IPS-20b (cell line): Measurements from ENCODE around the gene MTMR12.

Experiments used
- H3K27ac ChIP-seq: one replicate; pipeline ENCODE4 v1.5.1; 2013; ENCODE audit warnings: low read length
- H3K27me3 ChIP-seq: 2 replicates; pipeline ENCODE4 v1.6.1; 2013; ENCODE audit warnings: mild to moderate bottlenecking, low read length, inconsistent platforms; ENCODE audit not compliant: insufficient read depth
- H3K36me3 ChIP-seq: 2 replicates; pipeline ENCODE4 v1.6.1; 2013; ENCODE audit warnings: low read depth, mild to moderate bottlenecking, inconsistent platforms, low read length, moderate library complexity; ENCODE audit not compliant: insufficient read depth
- H3K4me1 ChIP-seq: 2 replicates; pipeline ENCODE4 v1.6.1; 2013; ENCODE audit warnings: mild to moderate bottlenecking, control low read depth, inconsistent platforms, low read length, moderate library complexity; ENCODE audit not compliant: insufficient read depth
- H3K4me3 ChIP-seq: 2 replicates; pipeline ENCODE4 v1.5.1; 2013; ENCODE audit warnings: mild to moderate bottlenecking, low read length, inconsistent platforms
- H3K9ac ChIP-seq: 2 replicates; pipeline ENCODE4 v1.6.1; 2013; ENCODE audit warnings: low read depth, mild to moderate bottlenecking, inconsistent platforms, low read length, moderate library complexity
- H3K9me3 ChIP-seq: 2 replicates; pipeline ENCODE4 v1.6.1; 2013; ENCODE audit warnings: mild to moderate bottlenecking, low read depth, low read length, inconsistent platforms; ENCODE audit not compliant: insufficient read depth

Gene MTMR12

GRCh38 chr5:32339198-32339597 is 26.5 kb upstream of the MTMR12 start:
- H3K9me3 ChIP-seq, result peaks cover 88% of the 10 kb centered on the region
- H3K27ac ChIP-seq, result no peak overlapping the region

GRCh38 chr5:32332966-32333365 is 20.2 kb upstream of the MTMR12 start:
- H3K4me1 ChIP-seq, result no peaks in the 10 kb centered on the region
- no peaks in the 10 kb centered on the region for H3K27me3 ChIP-seq
- H3K9ac ChIP-seq, result no peak overlapping the region
- H3K27ac ChIP-seq, result no peak overlapping the region
- peaks cover 33% of the 10 kb centered on the region; the same call in 1 of the 2 replicates for H3K9me3 ChIP-seq
- H3K36me3 ChIP-seq, result no peaks in the 10 kb centered on the region
- no peak overlapping the region for H3K4me3 ChIP-seq

More at GRCh38 chr5:32339198-32339597, 26.5 kb upstream of the MTMR12 start:
- H3K4me1 ChIP-seq, result no peaks in the 10 kb centered on the region
- H3K36me3 ChIP-seq, result no peaks in the 10 kb centered on the region
- H3K4me3 ChIP-seq, result no peak overlapping the region; the same call in 1 of the 2 replicates
- no peak overlapping the region for H3K9ac ChIP-seq
- H3K27me3 ChIP-seq, result no peaks in the 10 kb centered on the region

DNA sequence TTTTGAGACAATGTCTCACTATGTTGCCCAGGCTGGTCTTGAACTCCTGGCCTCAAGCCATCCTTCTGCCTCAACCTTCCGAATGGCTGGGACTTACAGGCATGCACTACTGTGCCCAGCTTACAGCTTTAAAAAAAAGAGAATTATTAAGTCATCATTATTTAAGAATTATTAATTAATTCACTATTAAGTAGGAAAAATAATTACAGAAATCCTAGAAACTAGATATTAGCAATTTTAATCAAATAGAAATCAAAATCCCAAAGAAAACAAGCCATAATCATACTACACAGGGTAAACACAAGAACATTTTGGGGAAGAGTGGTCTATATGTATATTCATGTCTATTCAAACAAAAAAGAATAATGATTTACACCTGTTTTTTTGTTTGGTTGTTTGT is 19.6 kb upstream of the MTMR12 start:
- H3K4me1 ChIP-seq, result no peaks in the 10 kb centered on the region

DNA sequence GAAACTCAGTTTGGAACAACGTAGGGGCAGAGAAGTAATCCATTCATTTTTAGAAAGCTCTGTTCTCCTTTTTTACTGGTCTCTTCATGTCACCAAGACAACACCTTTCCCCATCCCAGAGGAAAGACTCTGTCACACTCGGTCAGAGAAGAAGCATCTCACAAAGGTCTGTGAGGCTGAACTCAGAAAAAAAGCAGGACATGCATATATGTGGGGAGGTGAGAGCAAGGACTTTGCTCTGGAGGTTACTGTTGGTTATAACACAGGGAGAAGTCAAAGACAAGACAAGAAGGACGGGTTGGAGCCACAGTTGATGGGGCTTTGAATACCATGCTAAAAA is 19.2 kb upstream of the MTMR12 start:
- H3K4me1 ChIP-seq, result no peaks in the 10 kb centered on the region
- no peaks in the 10 kb centered on the region for H3K36me3 ChIP-seq
- H3K27ac ChIP-seq, result no peak overlapping the region
- H3K9ac ChIP-seq, result no peak overlapping the region
- H3K27me3 ChIP-seq, result no peaks in the 10 kb centered on the region
- peaks cover 25% of the 10 kb centered on the region; the same call in 1 of the 2 replicates for H3K9me3 ChIP-seq
- no peak overlapping the region for H3K4me3 ChIP-seq

More for the DNA sequence above, 19.6 kb upstream of the MTMR12 start:
- Histone ChIP-seq H3K27me3 (no peaks in the 10 kb centered on the region), H3K4me3 (no peak overlapping the region), H3K9me3 (peaks cover 30% of the 10 kb centered on the region; the same call in 1 of the 2 replicates), H3K9ac (no peak overlapping the region), H3K36me3 (no peaks in the 10 kb centered on the region), H3K27ac (no peak overlapping the region)

DNA sequence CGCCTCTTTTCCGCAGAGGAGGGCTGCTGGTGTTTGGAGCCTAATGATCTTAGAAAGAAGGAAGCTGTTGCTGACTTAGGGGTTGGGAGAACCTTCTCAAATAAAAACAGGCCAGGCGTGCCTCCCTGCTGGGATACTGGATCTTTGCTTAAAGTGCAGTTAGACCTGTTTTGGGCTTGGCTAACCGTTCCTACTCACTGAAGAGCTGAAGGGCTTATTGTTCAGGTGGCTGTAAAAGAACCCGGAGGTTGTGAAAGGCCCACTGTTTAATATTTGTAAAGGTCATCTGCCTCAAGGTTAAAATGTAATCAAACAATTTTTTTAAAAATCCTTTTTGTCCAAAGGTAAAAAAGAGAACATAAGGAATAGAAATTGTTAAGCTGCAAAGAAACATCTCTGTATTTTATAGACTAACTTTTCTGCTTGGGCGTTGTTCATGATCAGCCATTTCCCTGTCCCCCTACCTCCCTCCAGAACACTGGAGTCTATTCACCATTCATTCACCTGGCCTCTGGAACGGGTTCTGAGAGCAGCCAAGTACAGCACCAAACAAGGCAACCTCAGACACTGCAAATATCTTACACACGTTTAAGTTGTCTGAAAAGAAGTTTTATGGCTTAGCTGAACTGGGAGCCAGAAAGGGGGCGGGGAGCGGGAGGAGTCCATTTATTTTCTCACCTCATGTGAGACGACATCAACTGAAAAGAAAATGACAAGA is 18.6 kb upstream of the MTMR12 start:
- H3K4me3 ChIP-seq, result no peak overlapping the region
- no peak overlapping the region for H3K9ac ChIP-seq
- peaks cover 20% of the 10 kb centered on the region; the same call in 1 of the 2 replicates for H3K9me3 ChIP-seq
- H3K27ac ChIP-seq, result no peak overlapping the region
- H3K4me1 ChIP-seq, result no peaks in the 10 kb centered on the region
- H3K36me3 ChIP-seq, result no peaks in the 10 kb centered on the region
- H3K27me3 ChIP-seq, result no peaks in the 10 kb centered on the region

DNA sequence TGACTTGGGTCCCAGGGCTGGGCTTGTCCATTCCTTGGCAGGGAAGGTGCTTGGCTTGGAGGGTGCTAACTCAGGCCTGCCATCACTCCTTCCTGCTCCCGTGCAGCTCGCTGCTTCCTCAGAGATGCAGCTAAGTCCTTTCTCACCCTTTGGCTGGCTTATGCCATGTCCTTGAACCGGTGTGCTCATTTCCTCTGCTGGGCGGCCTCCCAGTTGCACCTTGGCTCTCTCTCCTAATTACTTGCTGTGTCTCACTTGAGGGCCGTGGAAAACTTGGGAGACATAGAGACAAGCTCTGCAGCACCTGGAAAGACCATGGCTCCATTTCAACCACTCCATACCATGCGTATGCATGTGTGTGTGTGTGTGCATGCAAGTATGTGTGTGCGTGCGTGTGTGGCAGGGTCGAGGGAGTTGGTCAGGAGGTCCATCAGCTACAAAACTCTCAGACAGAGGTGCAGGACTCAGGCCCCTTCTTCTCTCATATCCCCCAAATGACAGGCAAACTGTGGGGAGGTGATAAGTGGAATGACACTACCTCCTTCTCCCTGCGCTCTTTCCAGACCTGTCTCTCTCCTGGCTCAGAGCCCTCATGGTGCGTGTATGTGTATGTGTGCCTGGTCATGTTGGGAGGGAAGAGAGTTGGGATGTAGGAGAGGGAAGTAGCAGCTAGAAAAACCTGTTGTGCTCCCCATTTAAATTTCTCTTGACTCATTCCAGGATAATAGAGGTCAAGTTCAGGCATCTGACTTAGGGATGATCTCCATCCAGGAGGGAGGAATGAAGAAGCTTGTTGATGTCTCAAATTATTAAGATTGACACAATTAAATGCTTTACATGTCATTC is 17.6 kb upstream of the MTMR12 start:
- Histone ChIP-seq H3K9me3 (peaks cover 12% of the 10 kb centered on the region; the same call in 1 of the 2 replicates), H3K4me1 (no peaks in the 10 kb centered on the region), H3K27ac (no peak overlapping the region)

GRCh38 chr5:32329395-32329834 is 16.7 kb upstream of the MTMR12 start:
- H3K27me3 ChIP-seq, result no peaks in the 10 kb centered on the region
- H3K4me1 ChIP-seq, result no peaks in the 10 kb centered on the region
- no peak overlapping the region for H3K9ac ChIP-seq
- H3K27ac ChIP-seq, result no peak overlapping the region
- H3K36me3 ChIP-seq, result no peaks in the 10 kb centered on the region
- peaks cover 3% of the 10 kb centered on the region; the same call in 1 of the 2 replicates for H3K9me3 ChIP-seq
- no peak overlapping the region for H3K4me3 ChIP-seq

More for the DNA sequence above, 17.6 kb upstream of the MTMR12 start:
- H3K27me3 ChIP-seq, result no peaks in the 10 kb centered on the region
- H3K4me3 ChIP-seq, result no peak overlapping the region
- H3K9ac ChIP-seq, result no peak overlapping the region
- H3K36me3 ChIP-seq, result no peaks in the 10 kb centered on the region

GRCh38 chr5:32326216-32326772 is 13.6 kb upstream of the MTMR12 start:
- H3K27me3 ChIP-seq, result no peaks in the 10 kb centered on the region
- H3K9ac ChIP-seq, result no peak overlapping the region
- H3K4me3 ChIP-seq, result no peak overlapping the region
- no peak overlapping the region for H3K27ac ChIP-seq
- no peaks in the 10 kb centered on the region; the same call in 1 of the 2 replicates for H3K9me3 ChIP-seq
- no peaks in the 10 kb centered on the region for H3K36me3 ChIP-seq
- no peaks in the 10 kb centered on the region for H3K4me1 ChIP-seq

DNA sequence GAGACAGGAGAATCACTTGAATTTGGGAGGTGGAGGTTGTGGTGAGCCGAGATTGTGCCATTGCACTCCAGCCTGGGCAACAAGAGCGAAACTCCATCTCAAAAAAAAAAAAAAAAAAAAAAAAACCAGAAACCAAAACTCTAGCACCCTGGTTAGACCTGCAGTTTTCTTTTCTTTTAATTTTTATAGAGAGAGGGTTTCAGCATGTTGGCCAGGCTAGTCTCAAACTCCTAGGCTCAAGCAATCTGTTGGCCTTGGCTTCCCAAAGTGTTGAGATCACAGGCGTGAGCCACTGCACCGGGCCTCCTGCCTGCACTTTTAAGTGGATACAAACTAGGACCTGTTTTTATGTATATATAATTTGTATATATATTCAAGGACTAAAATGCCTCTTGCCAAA is 12.9 kb upstream of the MTMR12 start:
- Histone ChIP-seq H3K27ac (no peak overlapping the region), H3K9me3 (no peaks in the 10 kb centered on the region; the same call in 1 of the 2 replicates), H3K4me1 (no peaks in the 10 kb centered on the region), H3K36me3 (no peaks in the 10 kb centered on the region), H3K27me3 (no peaks in the 10 kb centered on the region), H3K4me3 (no peak overlapping the region), H3K9ac (no peak overlapping the region)

DNA sequence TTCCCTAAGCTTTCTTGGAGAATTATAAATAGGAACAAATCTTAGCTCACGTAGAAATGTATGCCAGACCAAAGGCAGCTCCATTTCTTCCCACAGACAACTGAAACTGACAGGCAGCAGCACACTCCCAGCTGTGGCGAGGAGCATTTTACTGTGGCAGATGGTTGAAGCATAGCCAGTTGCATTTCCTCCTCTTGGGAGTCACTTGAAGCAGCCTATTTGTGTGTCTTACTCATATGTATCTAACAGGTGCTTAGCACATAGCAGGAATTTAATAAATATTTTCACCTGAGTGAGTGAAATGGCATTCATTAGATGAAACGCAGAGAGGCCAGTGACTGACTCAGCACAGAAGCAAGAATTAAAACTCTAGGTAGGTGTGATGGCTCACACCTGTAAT is 12.3 kb upstream of the MTMR12 start:
- Histone ChIP-seq H3K36me3 (no peaks in the 10 kb centered on the region), H3K4me3 (no peak overlapping the region), H3K27ac (no peak overlapping the region), H3K9me3 (no peaks in the 10 kb centered on the region; the same call in 1 of the 2 replicates), H3K9ac (no peak overlapping the region), H3K27me3 (no peaks in the 10 kb centered on the region), H3K4me1 (no peaks in the 10 kb centered on the region)

GRCh38 chr5:32323741-32324140 is 11.0 kb upstream of the MTMR12 start:
- Histone ChIP-seq H3K4me3 (no peak overlapping the region), H3K36me3 (no peaks in the 10 kb centered on the region), H3K27me3 (no peaks in the 10 kb centered on the region)

More at GRCh38 chr5:32323741-32324140, 11.0 kb upstream of the MTMR12 start:
- Histone ChIP-seq H3K27ac (no peak overlapping the region), H3K4me1 (no peaks in the 10 kb centered on the region; the same call in 1 of the 2 replicates), H3K9ac (no peak overlapping the region), H3K9me3 (no peaks in the 10 kb centered on the region; the same call in 1 of the 2 replicates)
